Epithelial cell of prostate (primary cell): ENCODE measurements around the gene BCAN.

Experiments used
- DNase-seq: peaks from one replicate; pipeline ENCODE4 v3.0.0-alpha.2; 2011; ENCODE audit warnings: low read depth, low spot score
- H3K27ac ChIP-seq: fragments of 450-650 bp; 2 replicates; pipeline ENCODE4 v1.5.1; 2017; ENCODE audit warnings: mild to moderate bottlenecking

Gene BCAN

DNA sequence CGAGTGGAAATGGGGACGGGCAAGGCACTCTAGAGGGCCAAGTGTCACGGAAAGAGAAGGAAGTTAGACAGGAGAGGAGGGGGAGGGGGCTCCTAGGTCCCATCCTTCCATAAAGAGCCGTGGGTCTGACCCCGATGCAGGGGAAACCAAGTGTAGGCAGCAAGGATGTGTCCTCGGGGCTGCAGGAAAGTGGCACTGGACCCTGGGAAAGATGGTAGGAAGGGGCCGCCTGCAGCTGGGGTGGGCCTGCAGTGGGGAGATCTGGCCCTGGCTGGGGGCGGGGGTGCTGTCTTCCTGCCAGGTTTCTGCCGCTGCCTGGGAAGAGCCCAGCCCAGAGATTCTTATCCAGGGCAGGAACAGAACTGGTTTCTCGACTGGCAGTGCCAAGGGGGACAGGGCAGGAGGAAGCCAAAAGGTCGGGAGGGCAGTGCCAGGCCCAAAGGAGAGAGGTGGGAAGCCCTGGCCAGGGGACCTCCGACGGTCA lies 50.6 kb downstream of the BCAN start:
- no peak for DNase-seq
- H3K27ac ChIP-seq = peak overlapping the region; percentile 70

DNA sequence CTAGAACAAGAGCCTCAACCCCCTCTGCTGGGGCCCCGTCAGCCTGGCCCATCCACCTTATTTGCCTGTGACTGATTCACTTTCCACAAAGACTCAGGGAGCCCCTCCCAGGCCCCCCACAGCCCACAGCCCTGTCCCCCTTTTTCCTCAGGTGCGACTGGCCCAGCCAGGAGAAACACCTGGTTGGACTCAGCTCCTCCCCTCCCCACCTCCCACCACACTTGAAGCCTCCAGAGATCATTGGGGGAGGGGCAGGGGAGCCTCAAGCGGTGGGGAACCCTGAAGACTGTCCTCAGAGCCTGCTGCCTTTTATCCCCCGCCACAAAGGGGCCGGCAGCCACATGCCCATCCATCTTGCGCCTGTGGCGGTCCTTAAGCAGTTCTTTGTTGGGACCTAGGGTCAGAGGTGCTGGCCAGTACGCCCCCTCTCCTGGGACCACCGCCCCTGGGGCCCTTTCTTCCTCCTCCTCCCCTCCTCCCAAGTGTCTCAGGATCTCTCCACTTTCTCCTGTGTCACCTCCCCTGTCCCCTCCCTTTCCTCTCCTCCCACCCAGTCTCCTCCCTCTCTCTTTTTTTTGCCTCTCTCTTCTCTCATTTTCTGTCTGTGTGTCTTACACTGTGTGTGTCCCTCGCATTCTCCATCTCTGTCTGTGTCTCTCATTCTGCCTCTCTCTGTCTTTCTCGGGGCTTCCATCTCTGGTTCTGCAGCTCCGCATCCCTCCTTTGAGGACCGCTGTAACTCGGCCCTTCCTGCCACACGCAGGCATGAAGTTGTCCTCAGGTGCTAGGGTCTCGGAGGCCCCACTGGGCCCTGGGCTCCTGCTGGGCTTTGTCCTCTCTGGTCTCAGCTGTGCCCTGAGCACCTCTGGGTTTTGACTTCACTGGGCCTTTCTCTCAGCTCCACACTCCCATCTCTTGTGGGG lies 51.3 kb downstream of the BCAN start:
- peak overlapping the region; percentile 70 for H3K27ac ChIP-seq
- DNase-seq = no peak

DNA sequence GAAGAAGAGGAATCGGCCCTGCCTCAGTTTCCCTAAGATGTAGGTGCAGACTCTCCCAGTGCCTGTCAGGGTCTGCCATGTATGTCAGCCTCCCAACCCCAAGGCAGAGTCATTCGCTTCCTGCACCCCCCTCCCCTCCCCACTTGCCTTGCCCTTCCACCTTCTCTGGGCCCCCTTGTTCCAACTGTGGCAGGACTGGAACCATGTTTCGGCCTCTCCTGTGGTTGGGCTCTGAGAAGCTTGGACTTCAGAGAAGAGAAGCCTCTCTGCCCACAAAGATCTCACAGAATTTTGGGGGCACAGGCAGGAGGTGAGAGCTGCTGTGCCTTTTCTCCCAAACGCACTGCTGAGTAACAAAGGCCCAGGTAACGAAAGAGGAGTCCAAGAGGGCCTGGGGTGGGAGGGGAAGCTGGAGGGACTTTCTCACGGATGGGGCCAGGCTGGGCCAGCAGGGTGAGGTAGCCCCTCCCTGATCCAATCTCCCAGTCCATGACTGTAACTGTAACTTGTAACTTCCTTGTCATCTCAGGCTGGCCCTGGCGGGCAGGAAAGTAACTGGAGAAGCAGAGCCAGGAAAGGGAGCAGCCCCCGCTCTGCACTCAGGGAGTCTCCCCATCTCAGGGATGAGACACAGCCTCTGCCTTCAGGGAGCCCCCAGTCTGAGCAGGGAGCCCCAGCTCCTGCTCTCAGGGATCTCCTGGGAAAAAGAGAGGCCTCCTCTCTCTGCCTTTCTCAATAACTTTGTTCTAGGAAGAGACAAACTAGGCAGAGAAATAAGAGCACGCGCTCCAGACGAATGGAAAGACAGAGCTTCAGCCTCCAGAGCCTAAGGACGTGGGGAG lies 52.2 kb downstream of the BCAN start:
- no peak for DNase-seq
- peak overlapping the region; percentile 70 for H3K27ac ChIP-seq

DNA sequence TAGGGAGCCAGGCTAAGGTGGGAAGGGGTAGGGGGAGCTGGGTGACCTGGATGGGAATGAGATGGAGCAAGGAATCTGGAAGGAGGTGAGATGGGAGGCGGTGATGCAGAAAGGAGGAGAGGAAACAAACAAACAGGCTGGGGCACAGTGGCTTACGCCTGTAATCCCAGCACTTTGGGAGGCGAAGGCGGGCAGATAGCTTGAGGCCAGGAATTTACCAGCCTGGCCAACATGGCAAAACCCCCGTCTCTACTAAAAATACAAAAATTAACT lies 52.7 kb downstream of the BCAN start:
- no peak for DNase-seq
- H3K27ac ChIP-seq = peak overlapping the region; percentile 70

DNA sequence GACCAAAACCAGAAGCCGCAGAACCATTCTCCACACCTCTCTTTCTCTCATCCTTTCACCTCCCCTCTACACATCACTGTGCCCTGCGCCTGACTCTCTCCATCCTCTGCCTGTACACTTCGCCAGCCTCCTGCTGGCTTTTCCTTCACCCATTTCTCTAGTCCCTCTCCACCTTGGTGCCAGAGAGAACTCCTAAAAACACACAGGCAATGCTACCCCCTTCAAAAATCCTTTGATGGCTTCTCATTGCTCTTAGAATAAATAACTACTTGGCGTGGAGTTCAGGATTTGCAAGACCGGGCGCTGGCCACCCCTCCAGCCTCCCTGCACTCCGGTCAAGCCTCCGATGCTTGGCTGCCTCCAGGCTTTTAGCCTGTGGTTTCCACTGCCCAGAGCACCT lies 54.8 kb downstream of the BCAN start:
- DNase-seq = no peak
- H3K27ac ChIP-seq = no peak overlapping the region

DNA sequence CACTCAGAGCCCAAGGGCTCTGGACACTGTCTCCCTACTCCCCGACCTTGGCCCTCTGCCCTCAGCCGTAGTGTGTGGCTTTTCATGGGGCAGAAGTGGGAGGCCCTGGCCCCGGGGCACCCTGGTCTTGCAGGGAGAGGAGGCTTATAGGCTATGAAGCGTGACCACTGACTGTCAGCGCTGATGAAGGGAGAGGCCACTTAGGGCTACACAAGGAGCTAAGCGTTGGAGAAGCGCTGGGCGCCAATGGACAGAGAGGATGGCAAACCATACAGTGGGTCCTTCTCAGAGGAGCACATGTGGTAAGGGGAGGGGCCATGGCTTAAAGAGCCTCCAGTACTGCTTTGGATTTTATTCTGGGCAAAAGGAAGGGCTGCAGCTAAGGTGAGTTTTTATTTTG lies 55.6 kb downstream of the BCAN start:
- H3K27ac ChIP-seq = no peak overlapping the region
- DNase-seq = no peak

DNA sequence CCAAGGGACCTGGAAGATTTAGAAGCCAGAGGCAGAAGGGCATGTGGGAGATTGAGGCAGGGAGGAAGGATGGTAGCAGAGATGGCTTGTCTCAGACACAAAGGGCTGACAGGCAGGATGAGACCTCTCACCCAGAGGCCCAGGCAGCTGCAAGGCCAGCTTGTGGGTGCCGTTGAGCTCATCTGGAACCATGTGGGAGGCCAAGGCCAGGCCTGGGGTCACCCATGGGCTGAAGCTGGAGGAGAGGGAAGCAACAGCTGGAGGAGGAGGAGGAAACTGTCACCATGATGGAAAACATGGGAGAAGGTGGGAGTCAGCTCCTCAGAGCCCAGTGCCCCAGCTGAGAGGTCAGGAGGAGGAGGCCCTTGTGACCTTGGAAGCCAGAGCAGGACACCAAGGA lies 57.1 kb downstream of the BCAN start:
- DNase-seq = no peak
- no peak overlapping the region for H3K27ac ChIP-seq

DNA sequence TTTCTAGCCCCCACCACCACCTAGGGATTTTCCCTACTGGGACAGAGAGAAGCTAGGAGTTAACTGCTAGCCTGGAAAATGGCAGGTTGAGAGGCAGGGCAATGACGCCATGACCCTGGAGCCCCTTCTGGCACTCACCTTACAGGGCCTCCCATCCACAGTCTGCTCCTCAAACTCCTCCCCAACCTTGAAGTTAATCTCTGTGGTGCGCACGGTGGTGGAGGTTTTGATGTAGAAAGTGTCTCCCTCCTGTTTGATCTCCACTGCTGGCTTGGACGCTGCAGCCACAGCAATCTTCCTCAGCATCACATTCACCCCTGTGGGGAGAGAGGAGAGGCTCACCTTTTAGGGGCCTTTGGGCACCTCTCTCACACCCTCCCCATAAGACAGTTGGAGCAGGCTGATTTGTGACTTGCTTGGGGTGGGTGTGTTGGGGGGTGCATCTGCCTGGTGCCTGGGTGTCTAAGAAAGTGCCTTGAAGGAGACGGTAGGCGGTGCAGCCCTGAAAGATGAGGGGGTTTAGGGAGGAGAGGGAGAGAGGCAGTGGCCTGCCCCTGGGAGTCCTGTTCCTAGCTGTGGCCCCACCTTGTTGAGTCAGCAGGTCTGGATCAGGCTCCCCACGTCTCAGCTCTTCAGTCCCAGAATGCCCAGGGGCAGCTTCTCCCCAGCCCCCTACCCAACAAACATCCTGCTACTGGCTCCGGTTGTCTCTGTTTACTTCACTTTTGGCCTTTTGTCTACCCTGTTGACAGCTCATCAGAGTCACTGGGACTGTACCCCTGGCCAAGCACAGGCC lies 59.0 kb downstream of the BCAN start:
- no peak for DNase-seq
- no peak overlapping the region for H3K27ac ChIP-seq

DNA sequence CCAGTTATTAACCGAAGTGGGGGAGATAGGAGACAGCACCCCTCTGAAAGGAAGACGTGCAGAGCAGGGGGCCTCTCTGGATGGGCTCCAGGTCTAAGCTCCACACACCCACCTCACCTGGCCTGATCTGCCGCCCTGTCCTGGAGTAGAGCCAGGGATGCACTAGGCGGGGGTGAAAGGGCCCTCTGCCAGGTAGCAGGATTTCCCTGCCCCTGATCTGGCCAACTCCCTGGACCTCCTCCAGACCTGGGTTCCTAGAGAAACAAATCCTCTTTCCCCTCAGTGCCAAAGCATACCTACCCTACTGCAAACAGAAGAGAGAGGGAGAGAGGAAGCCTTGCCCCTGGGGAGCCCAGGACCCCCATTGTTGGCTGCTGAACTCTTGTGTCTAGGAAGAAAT lies 61.4 kb downstream of the BCAN start:
- DNase-seq = no peak
- H3K27ac ChIP-seq = no peak overlapping the region

DNA sequence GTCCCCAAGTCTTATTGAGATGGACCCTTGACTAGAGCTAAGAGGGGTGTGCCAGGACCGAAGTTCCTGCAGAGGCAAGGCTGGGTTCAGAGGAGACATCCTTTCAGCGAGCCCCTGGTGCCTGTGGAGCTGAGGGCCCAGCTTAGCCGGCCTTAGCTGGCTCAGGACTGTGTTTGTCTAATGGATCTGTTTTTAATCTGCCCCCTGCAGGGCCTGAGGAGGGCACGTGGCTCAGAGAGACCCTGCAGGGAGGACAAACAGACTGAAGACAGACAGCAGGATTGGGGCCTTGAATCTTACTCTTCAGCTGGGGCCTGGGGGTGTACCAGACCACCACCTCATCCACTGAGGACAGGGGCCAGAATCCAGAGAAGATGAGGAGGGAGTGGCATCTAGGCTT lies 61.8 kb downstream of the BCAN start:
- H3K27ac ChIP-seq = no peak overlapping the region
- DNase-seq = no peak

DNA sequence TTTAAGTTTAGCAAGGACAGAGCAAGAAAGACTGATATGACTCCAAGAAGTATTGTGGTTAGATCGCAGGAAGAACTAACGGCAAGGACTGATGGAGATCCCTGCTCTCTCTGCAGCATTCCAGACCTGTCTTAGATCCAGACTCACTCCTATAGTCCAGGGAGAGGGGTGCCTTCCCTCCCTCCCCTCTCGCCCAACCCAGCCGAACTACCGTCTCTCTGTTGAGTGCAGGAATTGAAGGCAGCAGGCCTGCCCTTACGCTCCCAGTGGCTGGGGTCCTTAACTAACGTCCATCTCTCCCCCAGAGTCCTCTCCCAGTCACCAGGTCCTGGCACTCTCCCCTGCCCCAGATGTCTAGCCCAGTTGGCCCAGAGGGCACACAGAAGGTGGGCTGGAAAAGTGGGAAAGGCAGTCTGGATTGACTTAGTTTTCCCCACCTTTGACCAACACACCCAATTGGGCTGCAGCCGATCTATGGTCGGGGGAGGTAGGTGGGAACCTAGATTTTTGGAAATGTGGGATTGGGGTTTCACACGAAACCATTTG lies 62.3 kb downstream of the BCAN start:
- H3K27ac ChIP-seq = no peak overlapping the region
- no peak for DNase-seq

DNA sequence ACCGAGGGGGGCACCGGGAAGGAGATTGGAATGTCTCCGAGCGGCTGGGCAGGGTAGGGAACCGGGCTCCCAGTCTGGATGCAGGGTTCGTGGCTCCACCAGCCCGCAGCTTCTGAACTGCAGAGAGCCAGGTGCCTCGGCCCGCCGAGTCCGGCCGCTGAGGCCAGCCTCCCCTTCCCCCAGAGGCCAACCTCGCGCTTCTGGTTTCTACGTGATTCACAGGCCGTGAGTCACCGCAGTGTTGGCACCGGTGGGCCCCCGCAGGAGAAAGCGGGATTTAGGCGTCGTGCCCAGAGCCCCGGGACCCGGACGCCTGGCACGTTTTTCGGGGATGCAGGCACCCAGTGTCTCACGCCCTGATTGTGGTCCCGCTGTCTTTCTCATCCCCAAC lies 63.0 kb downstream of the BCAN start:
- no peak overlapping the region for H3K27ac ChIP-seq
- DNase-seq = no peak

DNA sequence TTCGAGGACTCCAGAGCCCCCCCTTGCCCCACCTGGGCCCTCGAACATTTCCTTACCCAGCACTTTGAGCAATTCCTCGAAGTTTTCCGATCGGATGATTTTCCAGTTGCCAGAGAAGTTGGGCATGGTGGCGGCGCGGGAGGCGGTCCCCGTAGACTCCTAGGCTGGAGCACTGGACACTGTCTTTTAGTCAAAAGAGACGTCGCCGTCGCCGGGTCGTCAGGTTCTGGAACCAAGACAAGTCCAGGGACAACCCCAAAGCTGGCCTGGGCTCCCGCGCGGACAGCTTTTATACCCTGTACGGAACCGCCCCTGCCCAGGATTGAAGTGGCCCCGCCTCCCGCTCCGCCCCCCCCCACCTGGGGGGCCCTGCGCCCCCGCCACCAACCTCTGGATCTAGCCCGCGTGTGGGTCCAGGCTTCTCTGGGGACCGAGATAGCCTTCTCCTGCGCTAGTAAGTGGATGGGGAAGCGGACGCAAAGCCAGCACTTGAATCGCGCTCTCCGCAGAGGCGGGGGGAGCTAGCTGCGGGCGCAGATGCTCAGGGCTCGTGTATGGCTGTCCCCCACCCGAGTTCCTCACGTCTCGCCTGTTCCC lies 63.5 kb downstream of the BCAN start, which contains the start of gene CRABP2:
CRABP2 (minus strand) TSS at position 263 of the 597 bp plus-strand sequence; CDS start at position 126, 137 bp downstream.
- no peak for DNase-seq
- no peak within 1 kb of the TSS for H3K27ac ChIP-seq

DNA sequence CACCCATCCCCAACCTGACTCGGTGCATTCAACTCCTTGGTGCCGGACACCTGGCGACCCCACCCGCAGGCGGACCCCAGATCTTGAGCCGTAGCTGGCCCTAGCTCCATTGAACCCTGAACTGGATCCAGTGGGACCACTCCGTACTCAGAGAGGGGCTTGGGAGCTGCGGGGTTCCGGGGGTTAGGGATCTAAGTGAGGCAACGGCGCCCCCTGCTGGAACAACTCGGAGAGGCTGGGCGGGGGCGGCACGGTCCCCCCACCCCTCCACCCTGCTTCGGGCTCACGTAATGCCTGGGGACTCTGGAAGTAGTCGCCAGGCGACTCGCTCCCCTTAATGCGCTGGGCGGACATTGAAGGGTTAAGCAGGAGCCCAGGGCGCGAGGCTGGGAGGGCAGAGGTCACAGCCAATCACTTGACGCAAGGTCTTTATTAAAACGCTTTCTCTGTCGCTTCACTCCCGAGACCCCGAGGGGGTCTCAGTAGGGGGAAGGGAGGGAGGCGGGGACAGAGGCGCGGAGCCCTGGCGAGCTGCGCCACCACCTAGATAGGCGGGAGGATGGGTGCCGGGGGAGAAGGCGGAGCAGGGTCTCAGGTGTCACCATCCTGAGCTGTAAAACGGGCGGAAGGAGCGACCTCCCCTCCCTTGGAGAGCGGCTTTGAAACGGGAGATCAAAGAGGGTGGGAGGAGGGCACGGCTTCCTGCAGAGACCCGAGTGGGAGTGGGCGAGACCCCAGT lies 64.2 kb downstream of the BCAN start:
- DNase-seq = no peak
- H3K27ac ChIP-seq = no peak overlapping the region

DNA sequence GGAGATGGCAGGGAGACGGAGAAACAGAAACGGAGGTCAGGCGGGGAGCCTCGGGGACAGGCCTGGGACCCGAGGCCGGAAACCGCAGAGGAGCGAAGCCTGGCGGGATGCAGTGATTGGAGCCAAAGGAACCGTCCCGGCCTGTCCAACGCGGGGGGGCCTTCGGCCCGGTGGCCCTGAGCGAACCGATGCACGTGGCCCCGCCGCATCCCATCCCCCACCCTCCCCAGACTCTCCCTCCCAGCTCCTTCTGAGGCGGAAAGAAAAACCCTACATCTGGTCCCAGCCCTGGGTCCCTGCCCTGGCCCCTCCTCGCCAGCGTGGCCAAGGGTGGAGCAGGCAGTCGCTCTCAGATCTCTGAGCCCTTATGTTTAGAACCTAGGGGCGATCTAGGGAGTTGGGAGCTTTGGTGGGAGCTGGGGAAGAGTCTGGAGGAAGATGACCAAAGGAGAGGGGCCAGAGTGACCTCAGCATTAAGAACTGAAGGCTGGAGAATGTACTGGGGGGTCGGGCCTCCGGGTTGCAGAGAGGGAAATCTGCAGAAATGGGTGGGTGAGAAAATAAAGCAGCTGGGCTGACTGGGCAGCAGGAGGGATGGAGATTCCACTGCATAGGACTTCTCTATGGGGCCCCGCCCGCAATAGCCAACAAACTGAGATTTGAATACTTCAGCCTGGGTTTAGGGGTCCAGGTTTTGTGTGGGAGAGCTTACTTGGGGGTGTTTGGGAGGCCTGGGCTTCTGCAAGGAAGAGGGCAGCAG lies 64.9 kb downstream of the BCAN start:
- no peak for DNase-seq
- no peak overlapping the region for H3K27ac ChIP-seq

DNA sequence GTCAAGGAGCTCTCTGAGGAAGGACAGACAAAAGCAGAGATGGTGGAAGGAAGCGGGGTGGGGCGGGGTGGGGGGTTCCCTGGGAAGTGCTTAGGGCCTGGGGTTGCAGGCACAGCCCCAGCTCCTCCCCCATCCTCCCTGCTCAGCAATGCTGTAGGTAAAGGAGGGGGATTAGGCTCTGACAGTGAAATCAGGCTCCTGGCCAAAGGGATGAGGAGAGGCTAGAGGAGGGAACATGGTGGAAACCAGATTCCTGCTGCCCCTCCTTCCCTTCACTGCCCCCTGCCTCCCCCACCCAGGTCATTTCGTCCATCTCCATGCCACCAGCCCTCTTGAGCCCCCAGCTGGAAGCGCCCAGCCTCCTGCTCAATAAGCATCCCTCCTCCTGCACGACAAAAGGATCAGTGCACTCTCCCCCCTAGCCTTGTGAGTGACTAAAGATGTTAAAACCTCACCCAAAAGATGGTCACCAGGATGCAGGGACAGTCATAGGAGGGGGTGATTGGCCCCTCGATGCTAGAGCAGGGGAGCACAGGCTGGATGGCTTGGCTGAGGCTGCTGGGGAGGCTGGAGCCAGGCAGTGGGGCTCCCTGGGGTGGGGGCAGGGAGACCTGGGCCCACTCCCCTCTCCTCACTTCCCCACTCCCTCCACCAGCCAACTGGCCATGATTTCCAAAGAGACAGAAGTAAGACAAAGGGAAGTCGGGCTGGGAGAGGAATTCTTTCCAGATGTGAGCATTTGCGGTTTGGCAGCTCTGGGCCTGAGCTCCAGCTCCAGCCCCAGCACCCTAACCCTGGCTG lies 65.7 kb downstream of the BCAN start:
- no peak overlapping the region for H3K27ac ChIP-seq
- DNase-seq = no peak

DNA sequence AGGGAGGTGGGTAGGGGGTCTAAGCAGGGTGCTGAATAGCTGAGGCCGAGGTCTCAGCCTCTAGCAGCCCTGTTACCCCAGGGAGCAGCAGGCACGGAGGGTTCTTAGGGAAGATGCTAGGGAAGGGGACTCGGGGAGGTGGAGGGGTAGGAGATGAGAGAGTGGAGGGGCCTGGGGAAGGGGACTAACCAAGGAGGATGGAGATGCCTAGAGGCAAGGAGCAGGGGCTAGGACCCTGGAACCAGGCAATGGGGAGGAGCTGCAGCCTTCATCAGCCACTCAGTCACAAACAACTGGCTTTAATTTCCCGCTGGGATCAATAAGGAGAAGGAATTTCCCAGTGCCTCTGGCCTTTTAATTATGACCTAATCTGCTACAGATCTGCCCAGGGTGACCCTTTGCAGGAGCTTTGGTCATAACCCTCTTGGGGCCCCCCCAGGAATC lies 66.3 kb downstream of the BCAN start:
- no peak for DNase-seq
- no peak overlapping the region for H3K27ac ChIP-seq

DNA sequence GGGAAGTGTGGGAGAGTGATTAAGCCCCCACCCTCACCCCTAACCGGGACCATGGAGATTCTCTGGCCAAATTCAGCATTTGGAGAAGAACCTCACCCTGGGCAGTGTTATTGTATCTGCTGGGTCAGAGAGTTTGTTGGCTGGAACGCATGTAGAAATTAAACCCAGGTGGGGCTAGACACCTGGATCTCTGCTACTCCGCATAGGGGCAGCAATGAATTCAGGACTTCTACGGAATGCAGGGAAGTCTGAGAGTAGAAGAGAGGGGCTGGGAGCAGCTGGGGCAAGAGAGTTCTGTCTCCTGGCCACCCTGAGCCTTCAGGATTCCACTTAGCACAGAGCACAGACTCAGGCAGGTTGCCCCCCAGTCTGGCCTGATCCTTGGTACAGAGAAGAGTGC lies 67.1 kb downstream of the BCAN start:
- DNase-seq = no peak
- H3K27ac ChIP-seq = no peak overlapping the region
